Cardiac septum (tissue), 1 donor: ENCODE results near the gene BTBD18. TPM values are rescaled to one million over a fixed set of nuclear protein-coding genes. Genes with fewer than 3 reads are reported as not detected.

ENCODE experiments used
- DNase-seq: peaks from one replicate; pipeline ENCODE4 v3.0.0-alpha.2; 2020; ENCODE audit warnings: low spot score
- intact Hi-C: fragments of 100-400 bp; cut with DNase I; formaldehyde crosslinking; loops from one replicate; pipeline ENCODE4 v1.14.0; 2022
- total RNA-seq: library from RNA; stranded (reverse); fragmentation: NEBNext Ultra II Directional; extraction: Animal tissue kit (Norgen Biotek cat#: 25700); gene quantifications from one replicate; pipeline ENCODE4 v1.2.1, GENCODE V29; 2021
- donor health status: DM: no; HTN: no; CAD: no.

BTBD18 gene
- total RNA-seq, 1 donor from 2014 or later = not detected

GRCh38 chr11:57698843-57699365, 52.7 kb downstream of the BTBD18 start:
- intact Hi-C loops = no loop called here
- DNase-seq = no peak

Other genes with a start within 250 kb of the BTBD18 start
- gene SLC43A1, start 236.1 kb downstream of the BTBD18 start, total RNA-seq = 2.0 TPM
- gene TIMM10, start 221.1 kb downstream of the BTBD18 start, total RNA-seq = 71.6 TPM
- gene SMTNL1, start 214.2 kb downstream of the BTBD18 start, total RNA-seq = not detected
- 15.8 TPM for gene UBE2L6, start 184.1 kb downstream of the BTBD18 start, total RNA-seq
- 90.0 TPM for gene SERPING1, start 154.1 kb downstream of the BTBD18 start, total RNA-seq
- gene YPEL4, start 101.9 kb downstream of the BTBD18 start, total RNA-seq = 0.59 TPM
- gene CLP1, start 94.1 kb downstream of the BTBD18 start, total RNA-seq = 5.8 TPM
- 43.4 TPM for gene ZDHHC5, start 83.7 kb downstream of the BTBD18 start, total RNA-seq
- gene MED19, start 39.6 kb downstream of the BTBD18 start, total RNA-seq = 9.9 TPM
- 56.7 TPM for gene TMX2, start 39.2 kb downstream of the BTBD18 start, total RNA-seq
- 85.5 TPM for gene SELENOH, start 10.3 kb downstream of the BTBD18 start, total RNA-seq
- gene CTNND1, start 10.0 kb upstream of the BTBD18 start, total RNA-seq = 73.8 TPM